ENCODE results near the gene QRICH2.
"Not testable (repeated sequence)": the region's sequence is repeated elsewhere in the genome, so short reads cannot be mapped to it uniquely, and the experiment has no call there.

DNA sequence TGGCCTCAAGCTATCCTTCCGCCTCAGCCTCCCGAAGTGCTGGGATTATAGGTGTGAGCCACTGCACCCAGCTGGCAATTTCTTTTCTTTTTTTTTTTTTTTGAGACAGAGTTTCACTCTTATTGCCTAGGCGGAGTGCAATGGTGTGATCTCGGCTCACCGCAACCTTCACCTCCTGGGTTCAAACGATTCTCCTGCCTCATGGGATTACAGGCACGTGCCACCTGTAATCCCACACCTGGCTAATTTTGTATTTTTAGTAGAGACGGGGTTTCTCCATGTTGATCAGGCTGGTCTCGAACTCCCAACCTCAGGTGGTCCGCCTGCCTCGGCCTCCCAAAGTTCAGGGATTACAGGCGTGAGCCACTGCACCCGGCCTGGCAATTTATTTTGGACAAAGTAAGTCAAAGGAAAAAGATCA lies 40.5 kb downstream of the QRICH2 start:
- not testable (repeated sequence) for TF ChIP-seq CTCF (conservative IDR thresholded peaks at IDR 0.05; ENCODE audit: low read depth, low read length); POLR2A (IDR thresholded peaks at IDR 0.05; ENCODE audit: low read depth, low read length); CEBPB (IDR thresholded peaks at IDR 0.05; ENCODE audit: low read depth, low read length); MXI1 (IDR thresholded peaks at IDR 0.05; ENCODE audit: borderline replicate concordance, low read depth, low read length); RAD21 (IDR thresholded peaks at IDR 0.05; ENCODE audit: low read length); ELK1 (IDR thresholded peaks at IDR 0.05; ENCODE audit: borderline replicate concordance, low read depth, low read length); RFX5 (IDR thresholded peaks at IDR 0.05; ENCODE audit: low read depth, low read length); MAZ (IDR thresholded peaks at IDR 0.05; ENCODE audit: borderline replicate concordance, low read depth, low read length); RCOR1 (IDR thresholded peaks at IDR 0.05; ENCODE audit: insufficient replicate concordance, low read length); MAFK (IDR thresholded peaks at IDR 0.05; ENCODE audit: low read depth, low read length); NFE2L2 (IDR thresholded peaks at IDR 0.05; ENCODE audit: low read depth, low read length); FOS (IDR thresholded peaks at IDR 0.05; ENCODE audit: low read depth, low read length); SMC3 (IDR thresholded peaks at IDR 0.05; ENCODE audit: low read depth, low read length)
- TF ChIP-seq, protein P1, sequence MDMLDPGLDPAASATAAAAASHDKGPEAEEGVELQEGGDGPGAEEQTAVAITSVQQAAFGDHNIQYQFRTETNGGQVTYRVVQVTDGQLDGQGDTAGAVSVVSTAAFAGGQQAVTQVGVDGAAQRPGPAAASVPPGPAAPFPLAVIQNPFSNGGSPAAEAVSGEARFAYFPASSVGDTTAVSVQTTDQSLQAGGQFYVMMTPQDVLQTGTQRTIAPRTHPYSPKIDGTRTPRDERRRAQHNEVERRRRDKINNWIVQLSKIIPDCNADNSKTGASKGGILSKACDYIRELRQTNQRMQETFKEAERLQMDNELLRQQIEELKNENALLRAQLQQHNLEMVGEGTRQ (IDR thresholded peaks at IDR 0.05; ENCODE audit: low read depth, low read length), result not testable (repeated sequence)
